ENCODE results near the gene ZNF202.

- TF ChIP-seq CTCF (IDR thresholded peaks at IDR 0.05) (no peak), POLR2A (IDR thresholded peaks at IDR 0.05) (no peak), POLR2AphosphoS5 (IDR thresholded peaks at IDR 0.05; ENCODE audit: insufficient read depth in 1 of 2, low read depth in 1 of 2) (no peak)
These were observed 24.1 kb upstream of the ZNF202 start for GRCh38 chr11:123765601-123766000.

All from vagina (tissue), 2 donors.